ENCODE results near the gene GRIN2D.
A peak's percentile ranks its signal among the peaks of the same experiment; 100 is the strongest.

Gene GRIN2D

DNA sequence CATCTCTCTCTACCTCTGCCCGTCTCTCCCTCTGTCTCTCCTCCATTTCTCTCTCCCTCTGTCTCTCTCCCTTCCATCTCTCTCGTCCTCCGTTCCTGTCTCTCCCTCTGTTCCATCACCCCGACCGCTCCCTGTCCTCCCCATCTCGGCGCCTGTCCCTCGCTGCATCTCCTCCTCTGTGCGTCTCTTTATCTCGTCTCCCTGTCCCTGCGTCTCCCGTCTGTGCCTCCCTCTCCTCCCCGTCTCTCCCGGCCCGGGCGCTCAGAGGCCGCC is 4.6 kb downstream of the GRIN2D start:
- no peak for DNase-seq (ENCODE audit: low read depth)

GRCh38 chr19:48398375-48399235 is 5.1 kb downstream of the GRIN2D start:
- peak; percentile 93 for DNase-seq (ENCODE audit: low read depth)

- DNase-seq (ENCODE audit: low read depth), result peak; percentile 89
Observed at GRCh38 chr19:48400018-48400742, 6.7 kb downstream of the GRIN2D start.

DNA sequence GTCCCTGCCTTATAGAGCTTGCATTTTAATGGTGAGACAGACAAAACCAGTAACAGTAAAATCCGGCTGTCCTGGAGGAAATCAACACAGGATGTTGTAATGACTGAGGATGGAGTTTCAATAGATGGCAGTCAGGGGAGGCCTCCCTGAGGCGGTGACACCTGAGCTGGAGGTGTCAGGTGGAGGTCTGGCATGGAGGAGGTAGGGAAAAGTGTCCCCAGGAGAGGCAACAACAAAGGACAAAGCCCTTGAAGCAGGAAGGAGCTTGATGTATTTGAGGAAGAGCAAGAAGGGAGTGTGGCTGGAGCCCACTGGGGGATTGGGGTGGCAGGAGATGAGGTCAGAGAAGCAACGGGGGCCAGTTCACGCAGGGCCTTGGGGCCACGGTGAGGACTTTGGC is 7.8 kb downstream of the GRIN2D start:
- DNase-seq (ENCODE audit: low read depth), result no peak

GRCh38 chr19:48403606-48404005 is 10.1 kb downstream of the GRIN2D start:
- DNase-seq (ENCODE audit: low read depth), result peak; percentile 79

GRCh38 chr19:48405010-48405659 is 11.7 kb downstream of the GRIN2D start:
- DNase-seq (ENCODE audit: low read depth), result no peak

DNA sequence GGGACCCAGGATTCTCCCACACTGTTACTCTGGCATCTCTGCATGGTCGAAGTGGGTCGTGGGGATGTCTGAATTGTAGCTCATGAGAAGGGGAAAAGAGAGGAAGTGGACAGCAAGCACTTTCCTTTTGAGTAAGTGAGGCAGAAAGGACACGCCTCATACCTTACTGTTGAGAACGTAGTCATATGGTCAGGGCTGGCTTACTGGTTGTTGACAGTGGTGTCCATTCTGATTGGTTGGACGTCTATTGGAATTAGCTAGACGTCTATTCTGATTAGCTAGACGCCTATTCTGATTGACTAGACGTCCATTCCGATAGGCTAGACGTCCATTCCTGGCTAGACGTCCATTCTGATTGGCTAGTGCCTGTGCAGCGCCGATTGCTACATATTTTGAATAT is 12.4 kb downstream of the GRIN2D start:
- no peak for DNase-seq (ENCODE audit: low read depth)

DNA sequence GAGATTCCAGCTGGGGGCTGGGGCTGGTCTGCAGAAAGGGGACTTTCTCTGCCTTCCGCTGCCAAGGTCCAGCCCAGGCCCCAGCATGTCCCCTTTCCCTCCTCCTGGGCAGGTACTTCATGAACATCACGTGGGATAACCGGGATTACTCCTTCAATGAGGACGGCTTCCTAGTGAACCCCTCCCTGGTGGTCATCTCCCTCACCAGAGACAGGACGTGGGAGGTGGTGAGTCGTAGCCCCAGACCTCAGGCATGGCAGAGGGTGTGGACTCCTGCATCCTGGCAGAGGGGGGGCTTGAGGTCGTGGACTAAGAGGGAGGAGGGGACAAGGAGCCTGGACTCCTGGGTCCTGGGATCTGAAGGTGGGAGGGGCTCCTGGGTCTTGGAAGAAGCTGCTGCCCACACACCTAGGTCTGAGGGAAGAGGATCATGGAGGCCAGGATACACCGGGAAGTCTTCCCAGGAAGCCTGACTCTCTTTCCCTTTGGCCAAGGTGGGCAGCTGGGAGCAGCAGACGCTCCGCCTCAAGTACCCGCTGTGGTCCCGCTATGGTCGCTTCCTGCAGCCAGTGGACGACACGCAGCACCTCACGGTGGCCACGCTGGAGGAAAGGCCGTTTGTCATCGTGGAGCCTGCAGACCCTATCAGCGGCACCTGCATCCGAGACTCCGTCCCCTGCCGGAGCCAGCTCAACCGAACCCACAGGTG is 20.6 kb downstream of the GRIN2D start:
- no peak for DNase-seq (ENCODE audit: low read depth)

GRCh38 chr19:48415395-48415794 is 21.9 kb downstream of the GRIN2D start:
- peak; percentile 81 for DNase-seq (ENCODE audit: low read depth)

DNA sequence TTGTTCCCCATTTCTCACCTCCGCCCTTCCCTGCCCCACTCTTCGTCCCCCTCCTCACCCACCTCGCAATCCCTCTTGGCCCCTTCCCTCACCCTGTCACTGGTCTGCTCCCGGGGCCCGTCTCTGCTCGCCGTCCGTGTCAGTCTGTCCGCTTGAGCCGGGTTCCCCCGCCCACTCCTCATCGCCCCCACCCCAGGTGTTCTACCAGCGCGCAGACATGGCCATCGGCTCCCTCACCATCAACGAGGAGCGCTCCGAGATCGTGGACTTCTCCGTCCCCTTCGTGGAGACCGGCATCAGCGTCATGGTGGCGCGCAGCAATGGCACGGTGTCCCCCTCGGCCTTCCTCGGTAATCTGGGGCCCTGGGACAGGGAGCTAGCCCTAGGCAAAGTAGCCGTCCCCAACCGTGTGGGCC is 22.3 kb downstream of the GRIN2D start:
- no peak for DNase-seq (ENCODE audit: low read depth)

- DNase-seq (ENCODE audit: low read depth), result no peak
Observed at GRCh38 chr19:48417421-48417820, 24.0 kb downstream of the GRIN2D start.

GRCh38 chr19:48418317-48419064 is 25.0 kb downstream of the GRIN2D start:
- no peak for DNase-seq (ENCODE audit: low read depth)

DNA sequence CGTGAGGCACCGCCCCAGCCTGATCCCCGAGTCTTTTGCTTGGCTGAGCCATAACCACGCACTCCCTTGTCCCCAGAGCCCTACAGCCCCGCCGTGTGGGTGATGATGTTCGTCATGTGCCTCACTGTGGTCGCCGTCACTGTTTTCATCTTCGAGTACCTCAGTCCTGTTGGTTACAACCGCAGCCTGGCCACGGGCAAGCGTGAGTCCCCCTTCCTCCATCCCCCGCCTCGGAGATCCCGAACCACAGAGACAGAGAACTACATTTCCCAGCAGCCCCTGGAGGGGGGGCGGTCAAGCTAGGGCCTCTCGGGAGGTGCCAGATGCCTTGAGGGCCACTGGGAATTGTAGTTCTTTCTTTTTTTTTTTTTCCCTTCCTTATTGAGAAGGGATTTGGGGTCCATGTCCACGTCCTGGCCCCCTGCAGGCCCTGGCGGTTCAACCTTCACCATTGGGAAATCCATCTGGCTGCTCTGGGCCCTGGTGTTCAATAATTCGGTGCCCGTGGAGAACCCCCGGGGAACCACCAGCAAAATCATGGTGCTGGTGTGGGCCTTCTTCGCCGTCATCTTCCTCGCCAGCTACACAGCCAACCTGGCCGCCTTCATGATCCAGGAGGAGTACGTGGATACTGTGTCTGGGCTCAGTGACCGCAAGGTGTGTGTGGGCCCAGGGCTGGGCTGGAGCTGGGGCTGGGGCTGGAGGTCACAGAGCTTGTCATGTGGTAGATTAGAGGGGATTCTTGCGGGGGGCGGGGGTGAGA is 25.9 kb downstream of the GRIN2D start:
- DNase-seq (ENCODE audit: low read depth), result peak; percentile 42

- no peak for DNase-seq (ENCODE audit: low read depth)
Observed at GRCh38 chr19:48421548-48421947, 28.1 kb downstream of the GRIN2D start.

- peak; percentile 77 for DNase-seq (ENCODE audit: low read depth)
Observed at GRCh38 chr19:48424694-48425219, 31.3 kb downstream of the GRIN2D start.

DNA sequence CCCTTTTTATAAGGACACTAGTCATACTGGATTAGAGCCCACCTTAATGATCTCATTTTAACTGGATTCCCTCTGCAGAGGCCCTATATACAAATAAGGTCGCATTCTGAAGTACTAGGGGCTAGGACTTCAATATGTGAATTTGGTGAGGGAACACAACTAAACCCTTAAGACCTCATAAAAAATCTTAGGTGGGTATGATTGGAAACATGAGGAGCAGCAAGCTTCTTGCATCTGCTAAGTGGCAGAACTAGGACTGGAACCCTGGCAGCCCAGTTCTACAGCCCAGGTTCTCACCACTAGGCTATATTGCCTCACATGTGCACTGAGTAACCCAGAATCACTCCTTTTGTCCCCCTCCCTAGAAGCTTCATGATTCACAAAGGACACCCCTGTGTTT is 35.2 kb downstream of the GRIN2D start:
- no peak for DNase-seq (ENCODE audit: low read depth)

DNA sequence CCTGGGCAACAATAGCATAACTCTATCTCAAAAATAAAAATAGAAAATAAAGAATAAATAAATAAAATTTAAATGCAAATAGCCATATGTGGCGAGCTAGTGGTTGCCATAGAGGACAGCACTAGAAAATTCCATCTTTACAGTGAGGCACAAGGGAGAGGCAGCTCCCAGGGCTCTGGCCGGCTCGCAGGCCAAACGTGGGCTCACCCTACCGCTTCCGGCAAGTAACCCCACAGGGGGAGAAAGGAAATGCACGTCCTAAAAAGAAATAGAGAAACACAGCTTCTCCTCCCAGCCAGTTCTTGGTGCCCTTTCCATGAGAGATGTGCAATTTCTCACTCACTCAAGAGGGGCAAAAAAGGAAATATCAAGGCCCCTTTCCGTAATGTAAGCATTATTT is 39.9 kb downstream of the GRIN2D start:
- no peak for DNase-seq (ENCODE audit: low read depth)

- DNase-seq (ENCODE audit: low read depth), result no peak
Observed at GRCh38 chr19:48436586-48436985, 43.1 kb downstream of the GRIN2D start.

- DNase-seq (ENCODE audit: low read depth), result no peak
Observed at GRCh38 chr19:48441360-48442050, 48.0 kb downstream of the GRIN2D start.

All from iris pigment epithelial cell (primary cell).